GM21423 (cell line): ENCODE results near the gene GPHN.
"Not testable (repeated sequence)": the region's sequence is repeated elsewhere in the genome, so short reads cannot be mapped to it uniquely, and the experiment has no call there.

ENCODE experiments used
- ATAC-seq: cut with Tn5 transposase; IDR thresholded peaks from one replicate; pipeline ENCODE4 v1.9.1; 2021; ENCODE audit warnings: mild to moderate bottlenecking, moderate library complexity; ENCODE audit not compliant: unreplicated experiment

Gene GPHN

GRCh38 chr14:66501592-66501991 is 6.4 kb upstream of the GPHN start:
- ATAC-seq: no peak

- ATAC-seq: not testable (repeated sequence)
Measured at GRCh38 chr14:66502836-66503235, 5.1 kb upstream of the GPHN start.

GRCh38 chr14:66503532-66503931 is 4.4 kb upstream of the GPHN start:
- ATAC-seq: no peak

- ATAC-seq: peak; percentile 14
Measured at GRCh38 chr14:66507181-66507721, 696 bp upstream of the GPHN start.

- no peak for ATAC-seq
Measured at GRCh38 chr14:66508547-66508845, 549 bp downstream of the GPHN start.

GRCh38 chr14:66508846-66509621 is 1.1 kb downstream of the GPHN start:
- ATAC-seq: peak; percentile 27

- no peak for ATAC-seq
Measured at GRCh38 chr14:66509874-66510273, 1.9 kb downstream of the GPHN start.

GRCh38 chr14:66511849-66512248 is 3.9 kb downstream of the GPHN start:
- ATAC-seq: peak; percentile 20

- no peak for ATAC-seq
Measured at GRCh38 chr14:66514213-66514612, 6.3 kb downstream of the GPHN start.

- ATAC-seq: no peak
Measured at GRCh38 chr14:66530526-66530925, 22.6 kb downstream of the GPHN start.

- no peak for ATAC-seq
Measured at GRCh38 chr14:66539034-66539433, 31.1 kb downstream of the GPHN start.

- ATAC-seq: no peak
Measured at GRCh38 chr14:66540038-66540437, 32.1 kb downstream of the GPHN start.

GRCh38 chr14:66541627-66542026 is 33.7 kb downstream of the GPHN start:
- ATAC-seq: no peak

- ATAC-seq: no peak
Measured at GRCh38 chr14:66543996-66544395, 36.0 kb downstream of the GPHN start.

- not testable (repeated sequence) for ATAC-seq
Measured at GRCh38 chr14:66545191-66545590, 37.2 kb downstream of the GPHN start.

GRCh38 chr14:66545751-66546150 is 37.8 kb downstream of the GPHN start:
- not testable (repeated sequence) for ATAC-seq

GRCh38 chr14:66563731-66564130 is 55.8 kb downstream of the GPHN start:
- no peak for ATAC-seq

- ATAC-seq: no peak
Measured at GRCh38 chr14:66568220-66568619, 60.3 kb downstream of the GPHN start.

- ATAC-seq: no peak
Measured at GRCh38 chr14:66572826-66573225, 64.9 kb downstream of the GPHN start.

GRCh38 chr14:66575014-66575413 is 67.1 kb downstream of the GPHN start:
- ATAC-seq: no peak

GRCh38 chr14:66575939-66576338 is 68.0 kb downstream of the GPHN start:
- ATAC-seq: no peak

GRCh38 chr14:66587753-66588152 is 79.8 kb downstream of the GPHN start:
- ATAC-seq: not testable (repeated sequence)

- ATAC-seq: no peak
Measured at GRCh38 chr14:66595394-66595793, 87.4 kb downstream of the GPHN start.
